GM08714 (cell line): ENCODE measurements around the gene BABAM1.
A peak's percentile ranks its signal among the peaks of the same experiment; 100 is the strongest.

Experiments
- H3K4me3 ChIP-seq: fragments of 200-500 bp; sonication (Bioruptor generic); 2 replicates; pipeline ENCODE4 v1.5.1; 2014; ENCODE audit warnings: mild to moderate bottlenecking, low read length, inconsistent platforms
- ZNF274 ChIP-seq: IDR thresholded peaks from 2 replicates; pipeline ENCODE4 v1.6.1; 2012; ENCODE audit warnings: mild to moderate bottlenecking, low read depth, low read length

The BABAM1 gene

GRCh38 chr19:17237747-17238706 is 29.2 kb upstream of the BABAM1 start:
- no peak overlapping the region for H3K4me3 ChIP-seq
- TF ChIP-seq ZNF274 = no peak

GRCh38 chr19:17240062-17240752 is 27.0 kb upstream of the BABAM1 start:
- H3K4me3 ChIP-seq = no peak overlapping the region
- TF ChIP-seq ZNF274 = no peak

DNA sequence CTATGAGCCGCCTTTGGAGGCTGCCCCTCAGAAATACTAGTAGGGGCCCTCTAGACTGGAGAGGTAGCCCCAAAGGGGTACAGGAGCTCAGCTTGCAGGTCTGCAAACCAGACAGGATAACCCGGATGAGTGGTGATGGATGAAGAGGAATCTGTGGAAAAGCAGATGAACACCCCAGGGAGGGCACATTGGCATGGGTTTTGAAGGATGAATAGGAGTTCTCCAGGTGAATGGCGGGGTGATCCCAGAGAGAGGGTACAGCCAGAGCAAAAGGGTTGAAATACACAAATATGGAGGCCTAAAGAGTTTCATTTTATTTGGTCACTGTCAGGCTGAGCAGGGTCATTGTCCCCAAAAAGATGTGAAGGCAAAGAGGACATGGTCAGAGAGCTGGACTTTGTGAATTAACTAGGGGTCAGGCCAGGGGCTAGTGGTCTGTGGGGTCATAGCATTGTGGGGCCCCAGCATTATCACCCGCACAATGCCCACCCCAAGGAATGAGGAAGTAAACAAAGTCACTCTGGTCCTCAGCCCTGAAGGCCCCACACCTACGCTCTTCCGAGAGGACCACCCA is 26.3 kb upstream of the BABAM1 start:
- TF ChIP-seq ZNF274 = no peak

DNA sequence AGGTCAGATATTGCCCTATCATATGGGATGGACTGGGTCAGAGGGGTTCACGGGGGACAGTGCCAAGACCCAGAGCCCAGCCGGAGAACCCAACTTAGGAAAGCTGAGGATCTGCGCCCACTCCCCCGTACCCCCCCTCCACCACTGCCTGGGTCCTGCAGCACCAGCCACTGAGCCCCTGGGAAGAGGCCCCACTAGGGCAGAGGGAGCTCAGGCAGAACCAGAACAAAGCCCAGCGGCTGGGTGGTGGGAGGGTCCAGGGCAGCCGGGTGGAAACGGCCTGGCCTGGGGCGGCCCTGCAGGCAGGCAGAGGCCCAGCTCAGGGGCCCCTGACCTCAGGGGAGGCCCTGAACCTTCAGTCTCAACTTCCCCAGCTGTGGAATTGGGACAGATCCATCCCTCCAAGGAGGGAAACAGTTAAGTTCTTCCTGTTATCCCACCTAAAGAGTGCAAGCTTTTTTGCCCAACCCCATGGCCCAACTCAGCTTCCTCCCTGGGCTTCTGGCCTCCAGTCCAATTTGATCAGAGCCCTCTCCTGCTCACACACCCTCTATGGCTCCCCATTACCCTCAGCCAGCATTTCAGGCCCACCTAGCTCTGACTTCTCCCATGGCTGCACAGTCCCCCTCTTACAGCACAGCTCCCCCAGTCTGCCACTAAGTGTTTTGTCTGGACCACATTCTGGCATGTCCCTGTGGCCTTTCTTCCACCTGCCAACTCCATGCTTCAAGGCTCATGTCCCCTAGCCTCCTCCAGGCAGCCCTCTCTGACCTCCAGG is 24.6 kb upstream of the BABAM1 start:
- TF ChIP-seq ZNF274 = no peak
- no peak overlapping the region for H3K4me3 ChIP-seq

More for the DNA sequence above, 26.3 kb upstream of the BABAM1 start:
- no peak overlapping the region for H3K4me3 ChIP-seq

DNA sequence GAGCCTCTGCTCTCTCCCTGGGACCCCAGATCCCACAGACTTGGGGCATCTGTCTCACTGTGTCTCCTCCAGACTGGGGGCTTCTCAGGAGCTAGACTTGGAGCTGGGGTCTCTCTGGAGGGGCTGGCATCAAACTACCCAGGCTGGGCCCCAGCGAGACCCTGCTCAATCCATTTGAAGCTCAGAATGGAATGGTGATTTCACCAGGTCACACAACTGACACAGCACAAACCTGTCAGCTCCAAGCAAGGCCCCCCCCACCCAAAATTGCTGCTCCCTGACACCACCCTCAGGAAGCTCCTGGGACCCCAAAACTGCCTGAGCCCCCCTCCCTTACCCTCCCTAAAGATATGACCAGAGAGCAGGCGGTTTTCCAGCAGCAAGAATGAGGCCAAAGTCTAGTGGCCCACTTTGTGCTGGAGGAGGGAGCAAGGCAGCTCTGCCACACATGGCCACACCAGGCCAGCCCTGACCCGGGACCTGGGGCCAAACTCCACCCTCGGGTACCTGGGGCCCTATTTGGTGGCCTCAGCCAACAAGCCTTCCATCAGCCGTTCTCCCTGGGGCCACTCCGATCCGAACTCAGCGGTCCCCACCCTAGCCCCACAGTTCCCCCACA is 23.9 kb upstream of the BABAM1 start:
- H3K4me3 ChIP-seq = no peak overlapping the region; the same call in 1 of the 2 replicates
- no peak for TF ChIP-seq ZNF274

- TF ChIP-seq ZNF274 = no peak
Observed at GRCh38 chr19:17243830-17244617, 23.2 kb upstream of the BABAM1 start.

DNA sequence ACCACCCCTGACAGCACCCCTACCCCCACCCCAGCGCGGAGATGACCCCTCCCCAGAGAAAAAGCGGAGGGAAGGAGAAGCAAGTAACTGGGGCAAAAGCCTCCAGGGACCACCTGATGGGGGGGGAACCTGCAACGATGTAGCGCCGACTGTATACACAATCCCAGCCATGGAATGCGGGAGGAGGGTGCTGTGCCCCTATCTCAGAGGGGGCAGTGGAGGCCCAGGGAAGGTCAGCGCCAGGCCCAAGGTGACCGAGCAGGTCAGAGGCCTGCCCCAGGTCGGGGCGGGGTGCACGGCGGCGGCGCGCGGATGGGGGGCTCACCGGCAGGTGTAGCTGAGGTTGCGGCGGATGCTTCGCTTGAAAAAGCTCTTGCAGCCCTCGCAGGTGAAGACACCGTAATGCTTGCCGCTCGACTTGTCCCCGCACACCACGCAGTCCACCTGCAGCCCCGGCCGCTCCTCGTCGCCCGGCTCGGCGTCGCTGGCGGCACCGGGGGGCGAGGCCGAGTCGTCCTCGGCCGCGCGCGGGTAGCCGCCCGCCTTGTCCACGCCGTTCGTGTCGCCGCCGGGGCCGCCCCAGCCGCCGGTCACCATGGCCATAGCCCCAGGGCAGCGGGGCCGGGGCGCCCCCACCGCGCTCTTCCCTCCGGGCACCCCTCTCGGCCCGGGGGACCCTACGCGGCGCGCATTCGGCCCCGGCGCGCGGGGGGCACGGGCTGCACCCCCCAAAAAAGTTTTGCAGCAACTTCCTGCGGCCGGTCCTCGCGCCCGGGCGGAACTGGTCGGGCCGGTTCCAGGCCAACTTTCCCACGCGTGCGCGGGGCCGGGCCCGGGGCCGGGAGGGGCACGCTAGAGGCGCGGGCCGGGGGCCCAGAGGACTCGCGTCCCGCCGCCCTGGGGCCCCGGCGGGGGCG is 22.4 kb upstream of the BABAM1 start:
- no peak for TF ChIP-seq ZNF274
- H3K4me3 ChIP-seq = peak overlapping the region; percentile 79

More at GRCh38 chr19:17243830-17244617, 23.2 kb upstream of the BABAM1 start:
- peak overlapping the region; percentile 79 for H3K4me3 ChIP-seq

DNA sequence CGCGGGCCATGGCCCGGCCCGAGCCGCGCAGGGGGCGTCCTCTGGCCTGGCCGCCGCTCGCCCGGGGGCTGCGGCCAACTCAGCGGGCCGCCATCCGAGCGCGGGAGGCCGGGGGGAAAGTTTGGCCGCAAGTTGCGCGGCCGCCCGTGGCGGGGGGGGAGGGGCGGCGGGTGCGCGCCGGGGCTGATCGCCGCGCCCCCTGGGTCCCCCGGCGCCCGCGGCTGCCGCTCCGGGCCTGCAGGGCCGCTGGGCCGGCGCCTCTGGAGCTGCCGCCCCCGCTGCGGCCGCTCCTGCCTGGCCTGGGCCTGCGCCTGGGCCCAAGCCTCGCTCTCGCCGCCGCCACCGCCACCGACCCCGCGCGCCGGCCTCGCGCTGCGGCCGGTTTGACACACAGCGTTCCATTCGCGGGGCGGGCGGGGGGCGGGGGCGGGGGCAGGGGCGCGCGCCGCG is 21.7 kb upstream of the BABAM1 start, which contains the start of gene NR2F6:
NR2F6 (minus strand) TSS at position 385 of the 450 bp plus-strand sequence. CDS start 699 bp downstream, outside the sequence.
- TF ChIP-seq ZNF274 = no peak
- peak within 1 kb of the TSS; percentile 79 for H3K4me3 ChIP-seq

DNA sequence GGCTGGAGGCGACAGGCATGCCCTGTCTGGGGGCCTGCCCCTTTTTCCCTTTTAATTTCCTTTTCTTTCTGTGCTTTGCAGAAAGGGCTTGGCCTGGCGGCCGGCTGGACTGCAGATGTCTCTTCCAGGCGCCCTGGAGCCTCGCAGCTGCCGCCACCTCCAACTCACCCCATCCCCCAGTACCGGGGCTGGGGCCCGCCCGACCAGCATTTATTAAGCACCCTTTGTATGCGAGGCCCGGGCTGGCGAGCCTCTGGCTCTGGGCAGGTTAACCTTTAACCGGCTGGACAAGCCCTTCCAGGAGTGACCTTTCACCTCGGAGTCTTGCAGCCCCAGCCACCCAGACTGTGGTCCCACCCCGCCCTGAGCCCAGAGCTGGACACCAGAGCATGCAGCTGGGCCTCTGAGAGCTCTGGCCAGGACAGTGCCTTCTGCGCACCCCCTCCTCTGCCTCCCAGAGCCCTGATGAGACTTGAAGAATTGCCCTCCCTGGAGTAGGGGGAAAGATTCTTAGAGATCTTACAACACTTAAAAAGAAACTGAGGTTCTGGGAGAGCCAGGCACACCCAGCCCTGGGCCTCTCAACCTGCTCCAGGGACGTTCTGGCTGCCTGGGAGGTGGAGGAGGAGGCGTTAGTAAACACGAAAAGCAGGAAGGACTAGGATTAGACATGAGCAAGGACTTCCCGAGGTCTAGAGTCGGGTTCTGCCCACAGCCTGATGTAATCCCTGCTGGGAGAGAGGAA is 20.4 kb upstream of the BABAM1 start:
- H3K4me3 ChIP-seq = peak overlapping the region; percentile 48; the same call in 1 of the 2 replicates
- no peak for TF ChIP-seq ZNF274

DNA sequence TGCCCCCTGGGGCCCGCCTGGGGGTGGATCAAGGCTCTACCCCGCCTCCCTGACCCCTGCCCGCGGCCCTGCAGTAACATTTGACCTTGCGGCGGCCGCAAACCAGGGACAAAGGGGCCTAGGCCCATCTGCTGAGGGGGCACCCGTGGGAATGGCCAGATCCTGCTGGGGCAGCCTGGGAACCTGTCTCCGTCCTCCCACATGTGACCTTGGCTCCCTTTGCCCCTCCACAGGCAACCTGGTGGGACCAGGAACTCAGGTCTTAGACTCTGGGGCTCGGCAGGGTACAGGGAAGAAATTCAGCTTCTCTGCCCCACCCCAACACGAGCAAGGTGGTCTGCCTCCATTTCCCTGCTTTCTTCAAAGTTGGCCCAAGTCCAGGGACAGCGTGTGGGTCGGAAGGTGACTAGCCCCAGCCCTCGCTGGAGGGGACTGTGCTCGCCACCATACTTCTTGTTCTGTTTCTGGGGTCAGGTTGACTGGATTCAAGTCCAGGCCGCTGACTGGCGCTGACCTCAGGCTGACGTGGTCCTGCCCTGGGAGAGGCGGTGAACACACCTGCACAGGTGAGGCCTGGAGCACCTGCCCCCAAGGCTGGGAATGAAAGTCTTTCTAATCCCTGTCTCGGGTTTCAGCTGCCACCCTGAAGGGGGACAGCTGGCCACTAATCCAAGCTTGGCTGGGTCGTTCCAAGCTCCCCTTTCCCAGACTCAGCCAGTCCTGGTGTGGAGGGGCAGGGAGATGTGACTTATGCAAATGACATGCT is 19.0 kb upstream of the BABAM1 start:
- H3K4me3 ChIP-seq = no peak overlapping the region
- no peak for TF ChIP-seq ZNF274
